Endometrial microvascular endothelial cells (primary cell): ENCODE measurements around the gene TSHZ2. TPM values are rescaled to one million over a fixed set of nuclear protein-coding genes. Genes with fewer than 3 reads are reported as not detected.
"Not testable (repeated sequence)": the region's sequence is repeated elsewhere in the genome, so short reads cannot be mapped to it uniquely, and the experiment has no call there.

Experiments
- in situ Hi-C: cut with HindIII; loops from 2 replicates; pipeline ENCODE4 v1.10.0; 2017; ENCODE audit warnings: low sequenced_read_pairs, low pct_unique_long_range_greater_than_20kb; ENCODE audit errors: inconsistent ontology term
- total RNA-seq: library from RNA; depleted of rRNA; stranded (reverse); fragments of >200 nt; gene quantifications from one replicate; pipeline ENCODE4 v1.2.3, GENCODE V29; 2015; ENCODE audit errors: inconsistent ontology term

The TSHZ2 gene
- total RNA-seq, 1 donor from 2014 or later, result not detected

DNA sequence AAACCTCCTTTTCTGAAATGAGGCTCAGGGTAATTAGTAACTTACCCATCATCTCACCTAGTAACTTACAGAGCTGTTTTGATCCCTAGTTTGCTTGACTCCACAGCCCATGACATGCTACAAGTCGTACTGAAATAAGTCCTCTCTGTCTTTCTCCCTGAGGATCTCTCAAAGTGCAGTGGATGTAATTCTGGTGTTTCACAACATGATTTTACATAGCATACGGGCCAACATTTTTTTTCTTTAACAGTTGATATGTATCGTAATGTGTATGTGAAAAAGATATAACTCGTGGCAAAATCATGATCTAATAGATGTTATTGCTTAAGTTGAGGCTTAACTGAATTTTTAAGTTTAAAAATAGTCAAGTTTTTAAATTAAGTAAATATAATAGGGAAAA is 45.0 kb downstream of the TSHZ2 start:
- in situ Hi-C loops, result no loop called here

DNA sequence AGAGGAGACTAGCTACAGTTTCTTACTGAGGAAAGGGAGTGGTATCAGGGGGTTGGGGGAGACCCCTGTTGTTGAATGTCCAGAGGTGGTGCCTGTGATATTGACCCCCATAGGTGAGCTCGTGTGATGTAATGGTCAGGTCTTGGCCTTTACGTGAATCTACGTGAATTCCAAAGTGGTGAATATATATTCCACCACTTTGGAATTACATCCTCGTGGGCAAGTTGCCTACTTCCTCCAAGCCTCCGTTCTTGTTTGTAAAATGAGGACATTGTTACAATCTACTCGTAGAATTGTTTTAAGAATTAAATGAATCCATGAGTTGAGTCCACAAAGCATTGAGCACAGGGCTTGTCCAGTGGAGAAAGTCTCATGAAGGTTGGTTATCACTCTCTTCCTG is 47.3 kb downstream of the TSHZ2 start:
- in situ Hi-C loops, result no loop called here

DNA sequence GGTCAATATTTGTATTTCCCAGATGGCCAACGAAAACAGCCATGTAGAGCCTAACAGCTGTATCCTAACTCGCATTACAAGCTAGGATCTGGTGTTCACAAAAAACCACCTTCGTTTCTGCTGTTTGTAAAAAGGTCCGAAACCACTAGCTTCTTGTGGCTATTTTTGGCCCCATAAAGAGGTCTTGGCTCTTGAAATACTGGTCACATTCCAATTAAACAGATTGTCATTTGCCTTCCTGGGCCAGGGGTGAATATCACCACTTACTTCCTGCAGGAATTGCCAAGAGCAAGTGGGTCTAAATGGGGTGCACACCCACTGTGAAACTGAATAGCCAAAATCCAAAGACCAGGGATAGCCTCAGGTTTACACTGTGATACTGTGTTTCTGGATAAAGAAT is 48.2 kb downstream of the TSHZ2 start:
- in situ Hi-C loops, result no loop called here

DNA sequence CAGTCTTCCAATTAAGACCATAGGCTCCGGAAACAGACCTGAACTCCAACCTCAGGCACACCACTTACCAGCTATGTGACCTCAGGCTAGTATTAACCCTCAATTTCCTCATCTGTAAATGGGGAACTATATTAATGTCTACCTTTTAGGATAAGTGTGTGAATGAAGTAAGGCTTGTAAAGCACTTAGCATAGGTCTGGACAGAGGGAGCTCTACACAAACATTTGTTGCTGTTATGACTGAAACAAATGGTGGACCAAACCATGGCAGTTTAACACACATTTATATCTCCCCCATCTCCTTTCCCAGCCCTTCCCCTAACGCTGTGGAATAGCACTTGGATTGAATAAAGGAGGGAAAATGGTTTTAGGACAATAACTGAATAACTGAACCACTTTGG is 48.7 kb downstream of the TSHZ2 start:
- in situ Hi-C loops, result no loop called here

DNA sequence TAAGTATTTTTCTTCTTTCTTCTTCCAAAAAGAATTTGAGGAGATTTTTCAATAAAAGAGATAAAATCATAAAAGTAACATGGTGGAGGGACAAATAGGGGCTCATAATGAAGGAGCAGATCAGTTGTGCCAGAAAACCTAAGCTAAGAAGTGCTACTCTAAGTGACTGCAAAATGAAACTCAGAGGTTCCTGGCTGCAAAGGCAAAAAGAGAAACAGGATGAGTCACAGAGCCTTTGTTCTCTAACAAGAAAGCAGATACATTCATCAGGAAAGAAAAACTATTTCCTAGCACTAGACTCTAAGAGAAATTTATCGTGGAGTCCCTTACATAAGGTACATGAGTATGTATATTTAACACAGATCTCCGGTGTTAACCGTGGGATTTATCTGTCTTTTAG is 49.8 kb downstream of the TSHZ2 start:
- in situ Hi-C loops, result no loop called here

DNA sequence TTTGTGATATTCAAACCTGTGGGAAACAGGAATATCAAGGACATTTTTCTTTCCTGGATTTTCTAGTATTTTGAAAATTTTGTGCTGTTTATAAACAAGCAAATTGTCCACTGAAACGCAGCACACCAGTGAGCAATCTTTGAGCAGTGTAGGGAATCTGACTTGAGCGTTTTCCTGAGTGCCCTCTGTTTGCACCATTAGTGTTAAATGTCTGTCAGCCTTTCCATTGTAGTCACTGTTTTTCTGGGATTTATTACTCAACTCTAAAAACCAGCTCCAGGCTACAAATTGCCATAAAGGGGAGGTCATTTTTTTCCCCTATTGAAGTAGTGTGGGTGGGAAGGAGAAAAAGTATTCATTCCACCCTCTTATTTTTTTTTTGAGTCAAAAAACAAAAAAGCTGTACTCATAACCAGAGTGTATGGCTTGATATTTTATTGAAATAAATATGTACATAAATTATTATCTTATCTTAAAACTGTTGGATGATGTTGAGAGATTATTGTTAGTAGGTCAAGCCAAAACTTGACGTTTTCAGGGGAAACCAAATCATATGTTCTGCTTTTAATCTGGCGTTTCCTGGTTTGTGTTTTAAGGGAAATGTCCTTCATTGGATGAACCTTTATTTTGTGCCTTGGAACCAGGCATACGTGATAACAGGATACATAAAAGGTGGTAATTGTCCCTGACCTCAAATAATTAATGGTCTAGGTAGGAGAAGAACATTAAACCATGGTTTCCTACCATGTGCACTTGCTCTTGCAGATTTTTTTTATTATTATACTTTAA is 51.8 kb downstream of the TSHZ2 start:
- in situ Hi-C loops, result no loop called here

DNA sequence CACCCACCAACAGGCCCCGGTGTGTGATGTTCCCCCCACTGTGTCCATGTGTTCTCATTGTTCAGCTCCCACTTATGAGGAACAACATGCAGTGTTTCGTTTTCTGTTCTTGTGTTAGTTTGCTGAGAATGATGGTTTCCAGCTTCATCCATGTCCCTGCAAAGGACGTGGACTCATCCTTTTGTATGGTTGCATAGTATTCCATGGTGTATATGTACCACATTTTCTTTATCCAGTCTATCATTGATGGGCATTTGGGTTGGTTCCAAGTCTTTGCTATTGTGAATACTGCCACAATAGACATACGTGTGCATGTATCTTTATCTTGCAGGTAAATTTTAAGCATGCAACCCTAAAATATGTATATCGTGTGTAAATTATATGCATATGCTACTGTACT is 52.5 kb downstream of the TSHZ2 start:
- in situ Hi-C loops, result not testable (repeated sequence)

DNA sequence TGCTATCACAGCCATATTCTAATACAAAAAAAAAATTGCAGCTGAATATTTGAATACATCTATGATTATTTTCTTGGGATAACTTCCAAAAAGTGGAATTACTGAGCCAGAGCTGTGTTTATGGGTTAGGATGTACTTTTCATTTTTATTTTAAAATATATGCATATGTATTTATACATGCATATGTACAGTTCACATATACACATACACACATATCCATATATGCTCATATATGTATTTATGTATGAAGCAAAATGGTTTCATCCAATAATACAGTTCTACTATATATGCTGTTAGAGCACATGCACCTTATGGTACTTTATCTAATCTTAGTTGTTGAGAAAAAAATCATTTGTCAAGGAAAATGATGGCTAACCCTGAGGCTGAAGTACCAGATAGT is 54.9 kb downstream of the TSHZ2 start:
- in situ Hi-C loops, result no loop called here

DNA sequence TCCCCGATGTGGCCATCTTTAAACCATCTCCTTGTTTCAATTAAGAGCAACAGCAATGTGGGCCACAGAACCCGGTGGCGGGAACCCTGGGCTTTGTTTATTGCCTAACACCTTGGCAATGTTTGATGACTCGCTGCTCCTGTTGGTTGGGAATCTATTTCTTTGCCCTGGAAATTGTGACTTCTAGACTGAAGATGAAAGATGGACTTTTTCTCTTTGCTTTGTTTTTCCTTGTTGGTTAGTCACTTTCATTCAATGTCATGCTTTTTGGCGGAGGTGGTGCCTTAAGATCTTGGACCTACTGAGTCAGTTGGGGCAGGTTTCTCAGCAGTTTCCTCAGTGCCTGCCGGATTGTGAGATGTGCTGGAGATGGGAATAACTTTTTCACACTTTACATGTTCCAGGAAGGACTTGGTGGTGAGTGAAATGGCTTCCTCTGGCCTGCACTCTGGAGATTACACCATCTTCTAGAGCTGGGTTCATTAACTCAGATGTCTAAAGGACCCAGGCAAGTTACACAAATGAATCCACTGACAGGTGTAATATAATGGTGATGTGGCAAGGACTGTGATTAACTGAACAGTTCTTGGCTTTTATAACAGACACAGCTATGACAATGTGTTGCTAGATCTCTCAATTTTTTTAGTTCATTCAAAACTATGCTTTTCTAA is 56.3 kb downstream of the TSHZ2 start:
- in situ Hi-C loops, result no loop called here

DNA sequence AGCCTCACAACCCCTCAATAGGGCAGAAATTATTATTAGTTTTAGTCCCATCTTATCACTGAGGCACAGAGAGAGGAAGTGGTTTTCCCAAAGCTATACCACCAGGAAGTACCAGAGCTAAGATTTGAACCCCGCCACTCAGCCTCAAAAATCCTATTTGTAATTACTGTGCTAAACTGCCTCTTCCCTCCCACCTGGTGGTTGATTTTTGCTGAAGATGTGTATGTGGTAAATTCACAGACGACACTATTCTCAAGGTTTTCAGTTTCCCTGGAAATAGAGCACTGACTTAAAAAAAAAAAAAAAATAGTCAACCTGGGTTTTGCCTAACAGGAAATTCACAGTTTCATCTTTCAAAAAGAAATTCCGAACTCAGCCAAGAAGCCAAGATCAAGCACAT is 57.9 kb downstream of the TSHZ2 start:
- in situ Hi-C loops, result loop anchor here (10.0 kb wide), 1 partner anchor 55 kb away; no protein-coding TSS in a partner anchor

DNA sequence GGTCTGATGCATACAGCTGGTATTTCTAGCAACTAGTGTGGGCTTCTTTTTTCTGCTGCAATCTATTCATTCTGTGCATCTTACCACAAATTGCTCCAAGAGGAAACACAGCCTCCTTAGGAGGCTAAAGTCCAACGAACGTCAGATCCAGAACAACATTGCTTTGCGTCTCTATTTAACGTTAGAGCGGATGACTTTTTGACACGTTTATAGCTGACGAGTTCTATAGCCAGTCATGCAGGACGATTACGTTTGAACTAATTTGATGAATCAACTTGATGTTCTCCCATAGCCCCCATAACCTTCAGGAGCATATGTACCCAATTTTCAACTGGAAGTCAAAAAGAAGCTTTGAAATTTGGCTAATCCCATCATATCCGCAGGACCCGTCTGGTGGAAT is 59.9 kb downstream of the TSHZ2 start:
- in situ Hi-C loops, result loop anchor here (10.0 kb wide), 1 partner anchor 53 kb away; no protein-coding TSS in a partner anchor

DNA sequence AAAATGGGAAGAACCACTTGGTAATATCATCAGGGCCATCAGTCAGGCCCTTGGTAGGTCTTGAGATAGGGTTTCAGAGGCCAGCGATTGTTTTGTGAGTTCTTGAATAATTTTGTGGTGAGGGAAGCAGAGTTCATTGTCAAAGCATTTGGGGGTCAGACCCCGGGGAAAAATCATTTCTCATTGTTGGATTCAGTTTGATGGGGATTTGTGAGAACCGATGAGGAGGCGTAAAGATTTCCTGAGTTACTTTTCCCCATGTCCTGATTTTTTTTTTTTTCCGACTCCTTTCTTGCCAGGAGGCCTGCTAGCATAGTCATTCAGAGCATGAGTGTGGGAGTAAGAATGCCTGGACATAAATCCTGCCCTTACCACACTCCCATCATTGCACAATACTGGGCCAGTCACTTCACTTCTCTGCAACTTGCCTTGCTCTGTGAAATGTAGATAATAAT is 60.3 kb downstream of the TSHZ2 start:
- in situ Hi-C loops, result loop anchor here (10.0 kb wide), 1 partner anchor 52 kb away; no protein-coding TSS in a partner anchor

DNA sequence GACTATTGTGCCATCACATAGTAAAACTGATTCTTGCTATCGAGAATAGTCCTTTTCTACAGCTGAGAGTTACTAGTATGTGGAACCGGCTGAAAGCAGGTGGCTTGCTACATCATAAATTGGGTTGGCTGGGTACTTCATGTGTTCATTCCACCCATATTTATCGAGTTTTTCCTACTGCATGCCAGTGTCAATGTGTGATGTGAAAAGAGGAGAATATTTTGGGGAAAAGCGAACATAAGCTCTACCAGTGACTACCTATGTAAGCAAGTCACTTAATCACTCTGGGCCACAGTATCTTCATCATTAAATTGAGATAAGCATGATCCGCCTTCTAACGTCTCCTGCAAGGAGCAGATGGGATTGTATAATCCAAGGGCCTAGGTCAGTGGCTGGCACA is 61.0 kb downstream of the TSHZ2 start:
- in situ Hi-C loops, result loop anchor here (10.0 kb wide), 1 partner anchor 52 kb away; no protein-coding TSS in a partner anchor

DNA sequence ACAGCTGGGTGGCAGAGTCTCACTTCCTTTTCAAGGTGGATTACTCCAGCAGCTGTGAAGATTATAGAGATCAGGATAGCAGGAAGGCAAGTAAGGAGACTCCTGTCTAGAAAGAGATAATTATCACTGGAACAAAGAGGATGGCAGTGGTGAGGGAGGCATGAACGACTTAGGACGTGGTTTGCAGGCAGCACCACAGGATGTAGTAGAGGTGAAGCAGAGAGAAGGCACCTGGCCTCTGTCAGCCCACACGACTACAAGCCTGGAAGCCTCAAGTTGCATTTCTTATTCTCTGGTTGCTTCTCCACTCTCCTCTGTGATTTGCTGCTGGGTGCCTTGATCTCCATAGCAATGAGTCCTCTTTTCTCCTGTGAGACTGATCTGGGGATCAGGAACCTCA is 62.7 kb downstream of the TSHZ2 start:
- in situ Hi-C loops, result loop anchor here (10.0 kb wide), 1 partner anchor 50 kb away; no protein-coding TSS in a partner anchor

DNA sequence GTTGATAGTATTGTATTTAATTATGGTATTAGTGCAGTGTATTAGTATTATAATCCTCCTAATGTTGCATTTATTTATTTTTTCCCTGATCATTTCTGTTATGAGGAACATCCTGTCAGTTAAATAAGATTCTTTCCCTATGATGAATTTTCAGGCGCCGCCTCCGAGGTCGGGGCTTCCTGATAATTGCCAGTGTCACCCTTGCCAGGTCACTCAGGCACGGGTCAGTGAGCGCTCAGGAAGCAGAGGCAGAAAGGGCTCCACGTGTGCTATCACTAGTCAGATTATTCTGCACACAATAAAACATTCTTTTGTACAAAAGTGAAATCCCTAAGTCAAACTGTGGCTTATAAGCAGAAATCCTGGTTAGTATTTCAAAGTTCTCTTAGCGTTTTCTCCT is 64.8 kb downstream of the TSHZ2 start:
- in situ Hi-C loops, result loop anchor here (10.0 kb wide), 1 partner anchor 48 kb away; no protein-coding TSS in a partner anchor

DNA sequence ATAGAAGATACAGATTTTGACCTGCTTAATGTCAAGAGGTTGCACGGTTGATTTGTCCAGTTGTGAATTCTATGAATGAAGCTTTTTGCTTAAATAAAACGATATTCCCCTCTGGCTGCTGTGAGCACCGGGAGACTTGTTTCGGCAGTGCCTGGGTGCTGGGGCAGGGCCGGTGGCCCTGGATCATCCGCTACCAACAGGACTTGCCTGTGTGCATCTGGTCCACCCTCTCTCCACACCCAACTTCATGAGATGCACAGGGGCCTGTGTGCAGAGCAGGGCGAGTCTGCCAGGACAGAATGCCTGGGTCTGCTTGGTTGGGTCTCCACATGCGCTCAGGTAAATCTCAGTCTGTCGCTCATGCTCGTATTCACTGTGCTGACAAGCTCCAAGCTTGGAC is 65.5 kb downstream of the TSHZ2 start:
- in situ Hi-C loops, result loop anchor here (10.0 kb wide), 1 partner anchor 47 kb away; no protein-coding TSS in a partner anchor

DNA sequence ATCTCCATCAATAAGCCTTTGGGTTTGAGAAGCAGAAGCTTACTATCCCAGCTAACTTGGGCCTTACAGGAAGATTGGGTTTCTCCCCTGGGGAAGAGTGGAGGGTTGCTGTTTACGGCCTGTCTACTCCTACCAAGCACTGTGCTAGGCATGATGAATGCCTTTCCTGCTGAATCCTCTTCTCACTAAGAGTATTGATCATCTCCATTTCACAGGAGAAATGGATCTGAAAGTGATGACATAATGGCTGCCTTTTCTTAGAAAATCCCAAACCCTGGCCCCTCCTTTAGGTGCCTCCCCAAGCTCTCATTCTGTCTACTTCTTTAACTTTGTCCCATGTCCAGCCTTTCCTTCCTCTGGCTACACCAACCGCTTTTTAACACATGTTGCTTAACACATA is 66.1 kb downstream of the TSHZ2 start:
- in situ Hi-C loops, result loop anchor here (10.0 kb wide), 1 partner anchor 47 kb away; no protein-coding TSS in a partner anchor

DNA sequence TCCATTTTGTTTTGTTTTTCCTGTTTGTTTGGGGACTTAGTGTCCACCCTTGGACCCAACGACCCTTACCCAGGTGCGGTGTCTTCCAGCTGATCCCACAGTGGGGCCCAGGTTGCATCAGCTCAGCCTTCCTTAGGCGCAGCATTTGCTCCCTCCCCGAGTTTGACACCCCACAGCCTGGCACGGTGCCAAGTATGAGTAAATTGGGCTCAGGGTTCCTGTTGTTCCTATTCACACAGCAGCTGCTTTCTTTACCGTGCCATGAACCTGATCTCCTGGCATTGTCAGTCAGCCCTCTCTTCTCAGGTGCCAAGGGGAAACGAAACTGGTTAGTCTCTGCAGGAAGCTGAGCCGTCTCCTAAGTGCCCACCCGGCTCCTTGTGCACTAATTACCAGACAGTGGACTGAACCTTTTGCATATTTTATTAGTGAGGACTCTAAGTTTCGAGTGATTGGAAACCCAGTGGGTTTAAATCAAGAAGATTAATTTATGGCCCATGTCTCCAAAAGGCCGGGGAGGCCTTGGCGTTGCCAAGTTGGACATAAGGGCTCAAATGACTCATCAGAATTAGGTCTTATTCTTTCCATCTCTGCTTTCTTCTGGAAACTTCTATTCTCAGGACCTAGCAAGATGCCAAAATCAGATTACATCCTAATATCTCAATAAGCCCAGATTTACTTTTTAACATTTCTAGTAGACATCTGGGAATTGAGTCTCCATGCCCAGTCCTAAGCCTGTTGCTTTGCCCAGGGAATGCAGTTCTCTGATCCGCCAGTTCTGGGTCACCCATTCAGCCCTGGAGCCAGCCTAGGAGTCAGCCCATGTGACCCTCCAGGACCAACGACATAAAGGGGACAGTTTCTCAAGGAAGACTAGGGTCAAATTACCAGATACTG is 68.8 kb downstream of the TSHZ2 start:
- in situ Hi-C loops, result no loop called here

DNA sequence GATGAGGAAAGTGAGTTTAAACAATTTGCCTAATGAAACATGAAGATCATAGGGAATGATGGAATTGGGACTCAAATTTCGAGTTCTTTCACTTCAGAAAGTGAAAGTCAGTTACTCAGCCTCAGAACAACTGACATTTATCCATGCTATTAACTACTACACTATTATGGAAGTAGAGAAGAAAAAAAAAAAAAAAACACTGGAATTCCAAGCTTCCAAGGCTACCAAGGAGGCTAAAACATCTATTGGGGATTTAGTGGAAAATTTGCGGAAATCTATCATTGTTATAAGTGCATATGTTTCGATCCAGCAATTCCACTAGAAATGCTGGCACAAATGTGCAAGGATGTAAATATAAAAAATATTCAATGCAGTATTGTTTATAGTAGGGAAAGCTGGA is 70.4 kb downstream of the TSHZ2 start:
- in situ Hi-C loops, result no loop called here
